Right renal pelvis (tissue), 4 donors: Measurements from ENCODE around the gene CAMSAP3. TPM values are rescaled to one million over a fixed set of nuclear protein-coding genes. Genes with fewer than 3 reads are reported as not detected.
"Not testable (repeated sequence)": the region's sequence is repeated elsewhere in the genome, so short reads cannot be mapped to it uniquely, and the experiment has no call there.

Source experiments
- DNase-seq, 4 donors: peaks; one replicate each; pipeline ENCODE4 v3.0.0-alpha.2; 2013; ENCODE audit warnings: low read depth in 4 of 4, low spot score in 3 of 4, missing footprints in 1 of 4
- polyA plus RNA-seq, 4 donors: library from polyadenylated mRNA; unstranded; fragments of 120-200 nt; gene quantifications; one replicate each; pipeline ENCODE4 v1.2.1, GENCODE V29; 2013; ENCODE audit not compliant: insufficient read length in 4 of 4

Gene CAMSAP3
- polyA plus RNA-seq, 4 donors, result 13.2 to 22.5 (median 16.8) TPM

GRCh38 chr19:7629347-7630054 is 33.8 kb downstream of the CAMSAP3 start, which contains the start of the genes PET100 and XAB2:
Gene PET100, plus strand, starts transcription at chr19:7629793. Its CDS starts 41 bp downstream, at chr19:7629834.
Gene XAB2, minus strand, starts transcription at chr19:7629545. Its CDS starts 18 bp downstream, at chr19:7629527.
- DNase-seq, result peak; percentile 96 to 99 (median 98)

- no peak for DNase-seq
These were observed 35.9 kb downstream of the CAMSAP3 start for GRCh38 chr19:7631577-7631976.

- DNase-seq, result no peak
These were observed 36.9 kb downstream of the CAMSAP3 start for GRCh38 chr19:7632340-7633203.

GRCh38 chr19:7633698-7634097 is 38.0 kb downstream of the CAMSAP3 start, which contains the start of gene PCP2:
Gene PCP2, minus strand, starts transcription at chr19:7633719. Its CDS starts 262 bp downstream, at chr19:7633457.
- DNase-seq, result no peak

GRCh38 chr19:7635670-7636069 is 40.0 kb downstream of the CAMSAP3 start:
- DNase-seq, result no peak

GRCh38 chr19:7636317-7636690 is 40.6 kb downstream of the CAMSAP3 start:
- DNase-seq, result no peak

GRCh38 chr19:7636691-7637373 is 41.2 kb downstream of the CAMSAP3 start, which contains the start of gene STXBP2:
Gene STXBP2, plus strand, starts transcription at chr19:7637110. Its CDS starts 40 bp downstream, at chr19:7637150.
- peak; percentile 32 to 52 (median 44) for DNase-seq

GRCh38 chr19:7637374-7638256 is 42.0 kb downstream of the CAMSAP3 start:
- no peak for DNase-seq

GRCh38 chr19:7638802-7639465 is 43.3 kb downstream of the CAMSAP3 start:
- no peak for DNase-seq

GRCh38 chr19:7639863-7640348 is 44.2 kb downstream of the CAMSAP3 start:
- no peak for DNase-seq

GRCh38 chr19:7640803-7641202 is 45.1 kb downstream of the CAMSAP3 start:
- DNase-seq, result no peak

GRCh38 chr19:7641290-7642276 is 45.9 kb downstream of the CAMSAP3 start:
- no peak for DNase-seq

- no peak for DNase-seq
These were observed 46.8 kb downstream of the CAMSAP3 start for GRCh38 chr19:7642295-7643030.

GRCh38 chr19:7643031-7643415 is 47.4 kb downstream of the CAMSAP3 start:
- no peak for DNase-seq

GRCh38 chr19:7643629-7644549 is 48.2 kb downstream of the CAMSAP3 start:
- DNase-seq, result not testable (repeated sequence)

GRCh38 chr19:7644550-7644877 is 48.9 kb downstream of the CAMSAP3 start:
- DNase-seq, result no peak
